Prostate gland (tissue), 2 donors: ENCODE results near the gene TPSG1. TPM values are rescaled to one million over a fixed set of nuclear protein-coding genes. Genes with fewer than 3 reads are reported as not detected.

Source experiments
- DNase-seq: peaks from one replicate; pipeline ENCODE4 v3.0.0-alpha.2; 2019; ENCODE audit warnings: low spot score
- H3K27ac ChIP-seq, 2 donors: fragments of 200-600 bp; sonication (generic); 2 replicates each; pipeline ENCODE4 v1.5.1; 2017 to 2019
- H3K27me3 ChIP-seq: fragments of 200-600 bp; sonication (generic); replicated peaks from 2 replicates; pipeline ENCODE4 v1.5.1; 2019; ENCODE audit not compliant: insufficient read depth
- H3K36me3 ChIP-seq, 2 donors: fragments of 200-600 bp; sonication (generic); 1 replicate in 1 of 2; 2 replicates in 1 of 2; pipeline versions ENCODE4 v1.5.1 to v1.8.1; 2017 to 2019
- H3K4me1 ChIP-seq: fragments of 200-600 bp; sonication (generic); replicated peaks from 2 replicates; pipeline ENCODE4 v1.5.1; 2019
- H3K4me3 ChIP-seq, 2 donors: fragments of 200-600 bp; sonication (generic); 2 replicates each; pipeline ENCODE4 v1.5.1; 2017 to 2019
- H3K9me3 ChIP-seq: fragments of 200-600 bp; sonication (generic); 2 replicates; pipeline ENCODE4 v1.5.1; 2017
- CTCF ChIP-seq, 4 experiments: fragments of 200-600 bp in 2 of 4; fragments of 450-650 bp in 2 of 4; sonication (generic) in 2 of 4; IDR thresholded peaks; 1 replicate in 3 of 4; 2 replicates in 1 of 4; pipeline ENCODE4 v1.5.1; 2016 to 2019; ENCODE audit warnings: antibody characterized with exemption in 4 of 4, mild to moderate bottlenecking in 2 of 4, moderate library complexity in 2 of 4
- POLR2A ChIP-seq: fragments of 450-650 bp; IDR thresholded peaks from one replicate; pipeline ENCODE4 v1.6.1; 2016; ENCODE audit warnings: antibody characterized with exemption, mild to moderate bottlenecking
- POLR2AphosphoS5 ChIP-seq: sonication (generic); formaldehyde crosslinking; IDR thresholded peaks from one replicate; pipeline ENCODE4 v1.6.1; 2017; ENCODE audit warnings: antibody characterized with exemption
- WGBS: methylation state at CpG from one replicate; pipeline ENCODE4 v1.1.5; 2018; 5-methylcytosine and 5-hydroxymethylcytosine counted together
- intact Hi-C: fragments of 100-400 bp; cut with DNase I; formaldehyde crosslinking; loops from one replicate; pipeline ENCODE4 v1.14.2; 2022
- total RNA-seq, 2 donors: library from RNA; depleted of rRNA; stranded (reverse); fragments of >200 nt; gene quantifications; one replicate each; pipeline ENCODE4 v1.1.0, GENCODE V29; 2016

Gene TPSG1
- total RNA-seq, 2 donors from 2014 or later: not detected

- H3K9me3 ChIP-seq: no peaks in the 10 kb centered on the region
- TF ChIP-seq POLR2AphosphoS5 (no peak), POLR2A (no peak), CTCF (IDR thresholded peaks at IDR 0.05) (no peak)
- WGBS: 54% methylated on average over 14 of the region's 15 CpGs
- no peak overlapping the region for H3K4me3 ChIP-seq
- no peak for DNase-seq
- no peaks in the 10 kb centered on the region for H3K4me1 ChIP-seq
- peaks cover 21% of the 10 kb centered on the region for H3K27me3 ChIP-seq
- no peaks in the 10 kb centered on the region for H3K36me3 ChIP-seq
- H3K27ac ChIP-seq: no peak overlapping the region
- intact Hi-C loops: no loop called here
Observed at GRCh38 chr16:1263591-1264344, 38.7 kb upstream of the TPSG1 start.

GRCh38 chr16:1262846-1263221 is 37.8 kb upstream of the TPSG1 start:
- Histone ChIP-seq H3K36me3 (no peaks in the 10 kb centered on the region), H3K27me3 (peaks cover 21% of the 10 kb centered on the region), H3K27ac (no peak overlapping the region), H3K9me3 (no peaks in the 10 kb centered on the region), H3K4me1 (no peaks in the 10 kb centered on the region), H3K4me3 (no peak overlapping the region)
- 85% methylated on average over 9 of the region's 9 CpGs for WGBS
- DNase-seq: no peak
- TF ChIP-seq CTCF (IDR thresholded peaks at IDR 0.05) (no peak), POLR2A (no peak), POLR2AphosphoS5 (no peak)
- intact Hi-C loops: no loop called here

DNA sequence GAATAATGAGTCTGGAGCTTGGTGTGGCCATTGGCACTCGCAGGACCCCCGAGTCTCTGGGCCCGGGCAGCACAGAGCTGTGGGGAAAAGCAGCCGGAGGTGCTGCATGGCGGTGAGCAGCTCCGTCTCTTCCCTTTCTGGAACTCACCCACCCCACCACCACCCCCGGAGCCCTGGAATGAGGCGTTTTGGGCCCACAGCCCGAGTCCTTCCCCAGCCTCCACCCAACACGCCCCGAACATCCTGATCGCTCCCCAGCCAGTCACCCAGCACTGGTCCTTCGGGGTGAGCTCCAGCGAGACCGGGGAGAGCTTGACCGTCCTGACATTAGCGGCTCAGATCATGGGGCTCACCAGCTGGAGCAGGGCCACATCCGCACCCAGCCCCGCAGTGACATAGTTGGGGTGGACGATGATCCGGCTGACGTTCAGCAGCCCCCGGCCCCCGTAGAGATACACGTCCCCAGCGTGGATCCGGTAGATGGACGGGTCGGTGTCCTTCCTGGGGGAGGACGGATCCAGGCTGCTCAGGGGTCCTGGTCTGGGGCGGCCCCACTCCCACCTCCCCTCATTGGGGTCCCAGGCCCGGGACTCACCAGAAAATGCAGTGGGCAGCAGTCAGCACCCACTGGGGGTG is 37.3 kb upstream of the TPSG1 start:
- Histone ChIP-seq H3K4me3 (no peak overlapping the region), H3K27ac (no peak overlapping the region), H3K27me3 (peaks cover 21% of the 10 kb centered on the region), H3K36me3 (no peaks in the 10 kb centered on the region), H3K4me1 (no peaks in the 10 kb centered on the region), H3K9me3 (no peaks in the 10 kb centered on the region)
- 82% methylated on average over 32 of the region's 32 CpGs for WGBS
- TF ChIP-seq POLR2AphosphoS5: no peak
- no peak for TF ChIP-seq POLR2A
- no peak for TF ChIP-seq CTCF (IDR thresholded peaks at IDR 0.05)
- no peak for DNase-seq
- intact Hi-C loops: no loop called here

GRCh38 chr16:1261131-1261892 is 36.2 kb upstream of the TPSG1 start:
- Histone ChIP-seq H3K27me3 (peaks cover 21% of the 10 kb centered on the region), H3K9me3 (no peaks in the 10 kb centered on the region), H3K27ac (no peak overlapping the region), H3K4me3 (no peak overlapping the region), H3K36me3 (no peaks in the 10 kb centered on the region), H3K4me1 (no peaks in the 10 kb centered on the region)
- TF ChIP-seq POLR2AphosphoS5: no peak
- TF ChIP-seq CTCF (IDR thresholded peaks at IDR 0.05): no peak
- TF ChIP-seq POLR2A: no peak
- WGBS: 15% methylated on average over 43 of the region's 47 CpGs
- intact Hi-C loops: no loop called here
- DNase-seq: no peak
